ENCODE results near the gene CSNK2B.
A peak's percentile ranks its signal among the peaks of the same experiment; 100 is the strongest.

CSNK2B gene

DNA sequence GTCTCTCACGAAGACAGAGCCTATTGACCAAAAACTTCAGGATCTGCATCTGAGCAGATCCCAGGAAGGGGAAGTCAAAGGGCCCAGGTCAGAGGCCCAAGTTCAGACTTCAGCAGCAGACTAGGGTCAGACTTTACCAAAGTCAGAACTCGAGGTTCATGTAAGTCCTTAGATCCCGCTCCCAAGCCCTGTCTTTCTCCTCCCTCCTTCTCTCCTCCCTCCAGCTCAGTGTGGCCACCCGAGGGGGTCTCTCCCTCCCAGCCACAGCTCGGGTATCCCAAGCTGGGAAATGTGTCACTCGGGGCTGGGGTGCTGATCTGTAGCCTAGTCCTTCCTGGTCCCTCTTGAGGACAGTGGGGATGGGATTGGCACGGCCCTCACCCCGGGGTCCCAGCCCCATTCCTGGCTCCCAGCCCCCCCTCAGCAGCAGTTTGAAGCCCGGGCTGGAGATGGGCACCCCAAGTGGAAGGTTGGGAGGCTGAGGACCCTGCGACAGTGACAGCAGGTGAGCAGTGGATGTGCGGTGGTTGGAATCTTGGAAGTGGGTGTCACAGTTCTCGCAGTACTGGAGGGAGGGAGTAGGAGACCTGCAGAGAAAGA is 3.7 kb upstream of the CSNK2B start:
- DNase-seq: no peak

- no peak for DNase-seq
Observed at GRCh38 chr6:31663126-31663960, 2.5 kb upstream of the CSNK2B start.

DNA sequence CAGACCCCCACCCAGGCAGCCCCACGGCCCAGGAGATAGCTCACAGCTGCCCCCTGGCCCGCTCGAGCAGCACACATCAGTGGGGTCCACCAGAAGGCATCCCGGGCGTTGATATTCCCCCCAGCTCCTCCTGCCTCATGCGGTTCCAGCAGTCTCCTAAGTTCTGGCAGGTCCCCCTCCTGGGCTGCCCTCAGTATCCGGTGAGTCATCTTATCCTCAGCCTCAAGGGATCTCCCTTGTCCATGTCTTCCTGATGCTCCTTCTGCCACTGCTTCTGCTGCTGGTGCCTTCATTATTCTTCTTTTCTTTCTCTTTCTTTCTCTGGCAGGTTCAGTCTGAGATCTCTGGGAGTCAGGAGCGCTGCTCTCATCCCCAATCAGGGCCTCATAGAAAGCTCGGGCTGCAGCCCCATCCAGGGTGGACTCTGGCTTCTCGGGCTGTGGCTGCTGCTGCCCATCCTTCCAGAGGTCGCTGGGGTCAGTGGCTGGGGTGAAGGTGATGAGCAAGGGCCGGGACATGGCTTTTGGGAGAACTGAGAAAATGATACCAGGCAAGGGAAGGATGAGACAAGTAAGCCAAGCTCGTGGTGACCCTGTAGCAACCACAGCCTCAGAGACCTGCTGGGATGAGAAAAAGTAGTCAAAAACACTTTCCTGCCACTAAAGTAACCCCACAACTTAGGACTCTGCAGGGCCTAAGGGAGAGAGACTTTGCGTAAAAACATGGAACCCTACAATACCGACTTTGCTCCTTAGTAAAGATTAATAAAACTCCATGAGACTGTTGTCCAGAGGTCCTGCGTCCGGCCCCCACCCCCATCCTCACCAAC is 1.7 kb upstream of the CSNK2B start:
- peak in 1 of 2 experiments; percentile 33 for DNase-seq

DNA sequence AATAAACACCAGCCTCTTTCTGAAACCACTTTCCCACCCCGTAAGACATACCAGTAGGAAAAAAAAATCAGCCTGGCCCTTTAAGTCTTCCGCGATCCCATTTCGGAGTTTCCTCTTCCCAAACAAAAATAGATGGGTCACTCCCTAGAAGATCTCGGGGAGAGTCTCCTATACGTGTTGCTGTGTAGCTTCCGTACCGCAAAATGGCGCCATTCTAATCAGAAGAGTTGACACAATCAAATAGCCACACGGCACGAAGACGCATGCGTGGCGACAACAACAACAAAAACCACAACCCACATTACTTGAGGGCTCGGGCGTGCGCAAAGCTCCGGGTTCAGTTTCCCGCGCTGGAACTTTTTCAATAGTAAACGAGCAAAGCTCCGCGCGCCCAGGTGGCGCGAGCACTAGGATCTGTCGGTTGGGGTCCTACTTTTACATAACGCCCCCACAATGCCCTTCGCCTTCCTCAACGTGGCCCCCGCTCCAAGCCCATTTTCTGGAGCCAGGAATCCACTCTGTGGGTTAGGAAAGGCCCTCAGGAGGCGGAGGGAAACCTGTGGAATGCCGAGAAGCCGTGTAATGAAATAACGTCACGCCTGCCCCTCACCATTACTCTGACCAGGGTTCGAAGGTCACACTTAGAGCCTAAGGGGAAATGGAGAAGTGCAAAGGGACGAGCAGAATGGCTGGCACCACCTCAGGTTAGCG is 935 bp upstream of the CSNK2B start, which contains the start of gene GPANK1:
Gene GPANK1 (minus strand): TSS at position 208 of the 711 bp plus-strand sequence. CDS start 519 bp downstream, outside the sequence.
- peak; percentile 91 for DNase-seq

GRCh38 chr6:31666337-31666965 is 571 bp downstream of the CSNK2B start:
- no peak for DNase-seq

GRCh38 chr6:31669676-31670075 is 3.8 kb downstream of the CSNK2B start, which contains the start of gene LY6G5B:
Gene LY6G5B, plus strand, starts transcription at chr6:31669976. Its CDS starts 975 bp downstream, at chr6:31670951.
- DNase-seq: no peak

DNA sequence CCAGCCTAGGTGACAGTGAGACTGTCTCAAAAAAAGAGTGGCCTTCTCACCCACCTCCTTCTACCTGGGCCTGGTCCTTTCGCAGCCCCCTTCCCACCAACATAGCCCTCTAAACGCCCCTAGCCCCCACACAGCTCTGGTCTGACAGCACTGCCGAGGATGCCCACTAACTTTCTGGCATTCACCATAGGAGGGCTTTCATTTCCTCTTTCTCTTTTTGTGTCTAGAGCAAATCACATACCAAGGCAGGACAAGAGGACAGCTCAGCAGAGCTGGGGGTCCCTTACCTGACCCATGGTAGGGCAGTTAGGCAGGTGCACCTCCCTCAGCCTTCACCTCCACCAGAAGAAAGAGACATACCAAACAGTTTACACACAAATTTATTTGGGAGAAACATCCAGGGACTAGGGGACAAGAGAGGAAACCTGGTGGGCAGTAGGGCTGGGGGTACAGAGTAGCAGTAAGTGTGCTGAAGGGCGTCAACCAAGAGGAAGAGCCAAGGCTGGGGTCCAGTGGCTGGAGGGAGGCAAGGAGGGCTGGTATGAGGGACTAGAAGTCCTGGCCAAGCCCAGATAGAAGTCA is 10.5 kb downstream of the CSNK2B start:
- DNase-seq: no peak

GRCh38 chr6:31676904-31677303 is 11.0 kb downstream of the CSNK2B start:
- DNase-seq: no peak

DNA sequence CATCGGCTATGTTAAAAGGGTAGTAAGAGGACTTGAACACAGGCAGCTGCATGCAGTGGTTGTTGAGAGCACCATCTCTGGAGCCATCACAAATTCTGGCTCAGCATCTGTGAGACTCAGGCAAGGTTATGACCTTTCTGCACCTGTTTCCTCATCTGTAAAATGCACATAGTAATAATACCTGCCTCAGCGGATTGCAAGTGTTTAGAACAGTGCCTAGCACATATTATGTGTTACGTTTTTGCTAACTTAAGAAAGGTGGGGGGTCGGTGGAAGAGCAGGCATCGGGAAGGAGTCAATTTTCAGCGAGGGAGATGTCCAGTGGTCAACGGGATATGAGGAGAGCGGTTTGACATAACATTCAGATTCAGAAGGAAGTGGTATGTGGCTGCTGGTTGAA is 12.1 kb downstream of the CSNK2B start:
- DNase-seq: no peak

- DNase-seq: peak; percentile 76 to 80
Observed at GRCh38 chr6:31680226-31681134, 14.6 kb downstream of the CSNK2B start, which contains the start of gene LY6G5C. Gene LY6G5C, minus strand, starts transcription at chr6:31681067. Its CDS starts 694 bp downstream, at chr6:31680373.

DNA sequence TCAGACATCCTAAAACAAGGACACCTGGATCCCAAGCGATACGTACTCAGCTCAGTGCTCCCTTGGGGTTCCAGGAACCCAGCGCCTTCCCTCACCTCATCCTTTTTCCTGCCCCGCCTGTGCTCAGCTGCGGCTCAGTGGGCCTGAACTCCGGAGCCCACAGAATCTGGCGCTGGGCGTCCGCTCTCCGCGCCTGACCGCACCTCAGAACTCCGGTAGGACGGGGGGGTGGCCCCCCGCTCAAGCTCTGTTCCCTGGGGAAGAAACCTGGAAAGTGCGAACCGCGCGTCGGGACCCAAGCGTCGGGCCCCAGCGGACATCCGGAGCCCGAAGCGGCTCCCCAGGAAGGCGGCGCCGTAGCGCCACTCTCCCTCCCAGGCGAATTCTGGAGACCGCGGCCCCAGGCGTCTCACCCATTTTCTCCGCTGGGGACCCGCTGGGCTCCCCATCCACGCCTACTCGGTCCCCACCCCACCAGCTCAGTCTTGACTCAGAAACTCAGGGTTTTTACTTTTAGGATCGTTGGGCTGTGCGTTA is 15.3 kb downstream of the CSNK2B start:
- peak; percentile 60 to 70 for DNase-seq

GRCh38 chr6:31683591-31683990 is 17.7 kb downstream of the CSNK2B start:
- DNase-seq: no peak

- DNase-seq: no peak
Observed at GRCh38 chr6:31686483-31686882, 20.6 kb downstream of the CSNK2B start.

DNA sequence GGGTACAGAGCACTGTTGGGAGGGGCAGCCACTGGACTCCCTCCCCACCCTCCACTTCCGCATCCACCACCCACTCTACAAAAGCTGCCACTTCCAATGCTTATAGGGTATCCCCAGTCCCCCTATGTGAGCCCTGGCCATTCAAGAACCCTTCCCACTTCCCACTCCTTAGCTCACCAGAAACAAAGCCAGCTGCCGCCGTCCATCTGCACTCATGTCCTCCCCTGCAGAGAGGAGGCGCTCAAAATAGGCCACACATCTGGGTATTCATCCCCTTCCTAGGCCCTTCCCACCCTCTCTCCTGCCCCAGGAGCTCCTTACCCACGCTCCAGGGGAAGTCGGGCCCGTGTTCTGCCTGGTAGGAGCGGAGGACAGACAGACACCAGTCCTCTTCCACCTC is 21.4 kb downstream of the CSNK2B start:
- no peak for DNase-seq

DNA sequence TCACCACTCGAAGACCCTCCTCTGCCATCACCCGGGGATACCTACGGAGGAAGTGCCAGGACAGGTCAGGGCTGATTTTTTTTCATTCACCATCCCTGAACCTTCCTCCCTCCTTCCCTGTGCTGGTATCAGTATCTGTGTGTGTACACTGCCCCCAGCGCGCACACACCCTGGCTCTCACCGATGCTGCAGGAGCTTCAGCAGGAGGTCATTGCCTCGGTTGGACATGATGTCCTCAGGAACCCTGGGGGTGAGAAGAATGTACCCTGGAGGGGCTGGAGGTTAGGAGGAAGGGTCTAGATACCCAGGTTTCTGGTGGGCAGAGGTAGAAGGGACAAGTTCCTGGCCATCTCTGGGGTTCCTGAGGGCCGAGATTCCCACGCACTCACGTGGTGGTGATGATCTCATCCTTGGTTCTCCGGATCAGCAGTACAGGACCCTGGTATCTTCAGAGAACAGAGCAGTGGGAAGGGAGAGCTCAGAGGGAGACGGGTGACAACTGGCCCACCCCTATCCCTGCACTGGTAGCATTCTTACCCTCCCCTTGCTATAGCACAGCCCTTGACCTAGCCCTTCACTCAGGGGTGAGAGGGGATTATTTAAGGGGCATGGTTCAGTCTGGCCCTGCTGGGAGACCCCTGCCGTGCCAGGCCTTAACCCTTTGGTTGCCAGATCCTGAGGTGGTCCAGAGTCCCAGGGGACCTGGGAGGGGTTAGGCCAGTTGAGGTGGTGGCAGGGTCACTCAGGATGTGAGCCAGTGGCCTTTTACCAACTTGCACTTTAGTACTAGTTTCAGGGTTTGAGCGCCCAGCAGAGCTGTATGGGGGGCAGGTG is 22.2 kb downstream of the CSNK2B start:
- no peak for DNase-seq

DNA sequence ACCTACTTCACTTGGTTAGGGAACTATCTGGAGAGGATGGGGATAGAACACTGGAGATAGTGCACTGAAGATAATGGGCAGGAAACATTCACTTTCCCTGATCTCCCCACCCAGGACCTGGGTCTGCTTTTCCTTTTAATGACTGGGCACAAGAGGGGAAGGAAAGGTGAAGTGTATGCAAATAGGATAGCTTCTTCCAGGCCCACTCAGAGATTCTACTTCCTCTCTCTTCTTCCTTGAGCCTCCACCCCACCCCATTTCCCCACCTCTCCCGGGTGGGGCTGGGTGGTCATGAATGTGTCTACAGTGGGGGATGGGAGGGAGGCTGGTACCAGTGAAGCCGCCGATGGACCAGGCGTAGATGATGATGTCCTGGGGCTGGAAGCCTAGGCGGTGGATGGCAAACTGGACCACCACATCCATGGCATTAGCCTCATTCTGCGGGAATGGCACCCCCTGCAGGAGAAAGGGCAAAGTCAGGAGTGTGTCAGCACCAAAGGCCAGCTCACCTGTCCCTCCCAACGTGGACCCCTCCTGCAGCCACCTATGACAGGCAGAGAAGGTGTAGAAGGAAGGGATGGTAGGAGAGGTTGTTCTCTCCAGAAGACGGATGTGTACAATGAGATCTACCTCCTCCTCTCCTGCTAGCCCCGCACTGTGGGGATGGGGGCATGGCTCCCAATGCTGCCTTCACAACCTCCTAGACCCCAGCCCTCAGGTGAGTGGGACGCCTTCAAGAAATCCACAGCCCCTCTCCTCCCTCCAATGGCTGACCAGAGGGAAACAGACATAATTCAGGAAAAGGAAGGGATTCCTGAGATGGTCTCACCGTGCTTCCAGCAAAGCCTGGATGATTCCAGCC is 23.6 kb downstream of the CSNK2B start:
- DNase-seq: no peak

DNA sequence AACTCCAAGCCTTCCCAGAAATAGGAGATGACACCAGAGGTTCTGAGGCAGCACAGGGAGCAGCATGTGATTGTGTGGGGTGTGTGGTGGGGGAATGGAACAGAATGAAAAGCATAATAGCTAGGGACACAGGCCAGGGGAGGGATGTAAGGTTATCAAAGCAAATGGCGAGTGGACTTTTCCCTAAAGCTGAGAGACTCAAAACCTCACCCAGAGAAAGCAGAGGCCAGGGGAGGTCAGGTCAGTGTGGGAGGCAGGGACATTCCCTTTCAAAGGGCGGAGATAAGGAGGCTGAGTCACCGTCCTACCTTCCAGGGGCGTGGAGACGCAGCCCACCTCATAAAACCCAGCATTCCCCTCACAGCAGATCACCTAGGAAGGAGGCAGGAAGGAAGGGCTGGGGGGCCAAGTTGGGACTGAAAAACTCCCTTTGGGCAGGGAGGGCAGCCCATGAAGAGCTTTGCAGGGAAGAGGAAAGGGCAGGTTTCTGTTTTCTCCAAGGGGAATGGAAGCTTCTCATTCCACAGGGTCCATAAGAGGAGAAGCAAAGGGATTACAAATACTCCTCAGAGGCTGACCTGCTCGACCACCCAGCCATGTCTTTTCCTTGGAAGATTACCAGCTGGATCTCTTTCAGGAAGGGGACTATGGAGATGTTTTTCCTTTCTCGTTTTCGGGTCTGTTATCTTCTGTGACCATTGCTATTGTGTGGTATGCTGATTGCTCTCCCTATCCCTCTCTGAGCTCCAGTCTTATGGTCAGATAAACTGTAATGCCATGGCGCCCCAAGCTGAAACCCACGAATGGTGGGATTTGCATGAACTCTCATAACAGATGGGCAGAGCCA is 24.6 kb downstream of the CSNK2B start:
- no peak for DNase-seq

Measured in activated T-cell treated with anti-CD3 and anti-CD28 coated beads, Interleukin-2, amount 50 U/mL, for 48 hours (primary cell).